ENCODE results near the gene AFF1. TPM values are rescaled to one million over a fixed set of nuclear protein-coding genes. Genes with fewer than 3 reads are reported as not detected.

The AFF1 gene
- total RNA-seq, 4 donors from 2014 or later: 22.9 to 47.1 (median 34.0) TPM

DNA sequence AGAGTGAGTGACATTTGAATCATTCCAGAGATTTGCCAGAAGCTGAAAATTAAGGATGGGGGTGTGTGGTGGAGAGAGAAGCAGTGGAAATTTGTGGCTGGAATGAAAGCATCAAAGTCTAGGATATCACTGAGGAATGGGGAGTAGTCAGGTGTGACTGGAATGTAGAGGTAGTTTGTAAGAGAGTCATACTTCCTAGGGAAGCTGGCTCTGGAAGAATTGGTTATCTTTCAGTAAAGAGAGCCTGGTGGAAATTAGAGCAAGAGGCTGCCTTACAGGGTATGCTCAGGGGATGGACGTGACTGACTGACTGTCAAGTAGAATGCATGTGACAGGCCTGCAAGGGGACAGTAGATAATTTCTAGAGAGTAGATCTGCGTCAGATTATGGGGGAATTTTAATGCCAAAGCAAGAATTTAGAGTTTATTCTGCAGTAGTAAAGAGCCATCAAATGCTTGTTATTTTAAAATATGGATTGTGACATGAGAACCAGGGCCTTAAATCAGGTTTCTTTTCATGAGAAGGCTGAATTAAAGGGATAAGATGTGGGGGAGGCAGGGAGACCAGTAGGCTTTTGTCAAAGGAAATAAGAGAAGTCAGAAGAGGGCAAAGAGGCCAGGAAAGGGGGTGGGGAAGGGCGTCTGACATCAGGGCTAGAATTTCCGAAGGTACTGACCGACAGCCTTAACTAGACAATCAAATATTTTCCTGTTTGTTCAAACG, 109.9 kb downstream of the AFF1 start:
- Histone ChIP-seq H3K27ac (peak overlapping the region; percentile 57 to 83 (median 79)), H3K9me3 (no peaks in the 10 kb centered on the region), H3K4me1 (peaks cover 26 to 77% (median 32%) of the 10 kb centered on the region in 3 donors), H3K36me3 (peaks cover 8 to 33% (median 13%) of the 10 kb centered on the region in 3 donors), H3K4me3 (peak overlapping the region in 2 of 4 donors; percentile 7 to 28), H3K27me3 (no peaks in the 10 kb centered on the region)
- TF ChIP-seq POLR2A (IDR thresholded peaks at IDR 0.05): no peak
- TF ChIP-seq, protein P1, sequence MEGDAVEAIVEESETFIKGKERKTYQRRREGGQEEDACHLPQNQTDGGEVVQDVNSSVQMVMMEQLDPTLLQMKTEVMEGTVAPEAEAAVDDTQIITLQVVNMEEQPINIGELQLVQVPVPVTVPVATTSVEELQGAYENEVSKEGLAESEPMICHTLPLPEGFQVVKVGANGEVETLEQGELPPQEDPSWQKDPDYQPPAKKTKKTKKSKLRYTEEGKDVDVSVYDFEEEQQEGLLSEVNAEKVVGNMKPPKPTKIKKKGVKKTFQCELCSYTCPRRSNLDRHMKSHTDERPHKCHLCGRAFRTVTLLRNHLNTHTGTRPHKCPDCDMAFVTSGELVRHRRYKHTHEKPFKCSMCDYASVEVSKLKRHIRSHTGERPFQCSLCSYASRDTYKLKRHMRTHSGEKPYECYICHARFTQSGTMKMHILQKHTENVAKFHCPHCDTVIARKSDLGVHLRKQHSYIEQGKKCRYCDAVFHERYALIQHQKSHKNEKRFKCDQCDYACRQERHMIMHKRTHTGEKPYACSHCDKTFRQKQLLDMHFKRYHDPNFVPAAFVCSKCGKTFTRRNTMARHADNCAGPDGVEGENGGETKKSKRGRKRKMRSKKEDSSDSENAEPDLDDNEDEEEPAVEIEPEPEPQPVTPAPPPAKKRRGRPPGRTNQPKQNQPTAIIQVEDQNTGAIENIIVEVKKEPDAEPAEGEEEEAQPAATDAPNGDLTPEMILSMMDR (IDR thresholded peaks at IDR 0.05): no peak
- no peak for DNase-seq
- WGBS, 2 donors: 49 to 57% methylated on average over 6 of the region's 6 CpGs
- intact Hi-C loops (cut with DNase I): no loop called here

DNA sequence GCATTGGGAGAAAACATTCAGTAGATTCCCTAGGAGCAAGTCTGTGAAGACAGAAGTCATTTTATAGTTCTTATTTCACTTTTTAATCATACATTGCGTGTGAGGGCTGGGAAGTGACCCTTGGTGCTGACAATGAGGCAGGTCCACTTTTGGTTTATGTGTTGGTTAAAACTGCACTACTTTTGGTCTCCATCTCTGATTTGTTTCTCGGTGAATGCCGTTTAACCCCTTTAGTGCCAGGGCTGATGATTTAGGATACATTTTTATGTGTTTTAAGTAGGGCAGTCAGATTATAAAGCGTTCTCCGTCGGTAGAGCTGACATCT, 110.4 kb downstream of the AFF1 start:
- WGBS, 2 donors: 48 to 61% methylated on average over 6 of the region's 6 CpGs
- peak overlapping the region; percentile 57 to 83 (median 79) for H3K27ac ChIP-seq
- TF ChIP-seq, protein P1 (IDR thresholded peaks at IDR 0.05): no peak
- TF ChIP-seq POLR2A (IDR thresholded peaks at IDR 0.05): no peak
- no peaks in the 10 kb centered on the region for H3K27me3 ChIP-seq
- intact Hi-C loops (cut with DNase I): no loop called here
- peaks cover 26 to 77% (median 32%) of the 10 kb centered on the region in 3 donors for H3K4me1 ChIP-seq
- no peaks in the 10 kb centered on the region for H3K9me3 ChIP-seq
- H3K4me3 ChIP-seq: peak overlapping the region in 3 of 4 donors; percentile 7 to 28 (median 11)
- H3K36me3 ChIP-seq: peaks cover 8 to 36% (median 13%) of the 10 kb centered on the region in 3 donors
- DNase-seq: no peak

DNA sequence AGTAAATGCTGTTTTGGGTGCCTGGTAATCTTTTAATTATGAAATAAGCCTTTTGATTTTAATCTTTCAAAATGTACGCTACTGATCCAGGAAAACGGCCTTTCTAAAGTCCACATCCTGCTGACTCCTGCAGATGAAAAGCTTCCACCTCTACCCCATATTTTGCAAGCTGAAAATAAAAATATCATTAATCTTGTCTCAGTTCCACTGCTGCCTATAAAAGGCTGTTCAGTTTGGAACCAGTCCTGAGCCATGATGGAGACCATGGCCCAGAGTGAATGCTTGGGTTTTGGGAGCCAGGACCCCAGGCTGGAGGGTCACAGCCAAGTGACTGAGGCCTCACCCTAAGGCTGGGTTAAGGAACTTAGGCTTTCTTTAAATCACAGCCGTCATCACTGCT, 110.8 kb downstream of the AFF1 start:
- Histone ChIP-seq H3K36me3 (peaks cover 8 to 41% (median 13%) of the 10 kb centered on the region in 3 donors), H3K27ac (peak overlapping the region; percentile 57 to 83 (median 79)), H3K4me3 (peak overlapping the region in 3 of 4 donors; percentile 7 to 28 (median 11)), H3K4me1 (peaks cover 26 to 75% (median 32%) of the 10 kb centered on the region in 3 donors), H3K9me3 (no peaks in the 10 kb centered on the region), H3K27me3 (no peaks in the 10 kb centered on the region)
- WGBS, 2 donors: 45 to 46% methylated on average over 3 of the region's 3 CpGs
- intact Hi-C loops (cut with DNase I): no loop called here
- no peak for DNase-seq
- TF ChIP-seq POLR2A (IDR thresholded peaks at IDR 0.05): no peak
- TF ChIP-seq, protein P1 (IDR thresholded peaks at IDR 0.05): no peak

DNA sequence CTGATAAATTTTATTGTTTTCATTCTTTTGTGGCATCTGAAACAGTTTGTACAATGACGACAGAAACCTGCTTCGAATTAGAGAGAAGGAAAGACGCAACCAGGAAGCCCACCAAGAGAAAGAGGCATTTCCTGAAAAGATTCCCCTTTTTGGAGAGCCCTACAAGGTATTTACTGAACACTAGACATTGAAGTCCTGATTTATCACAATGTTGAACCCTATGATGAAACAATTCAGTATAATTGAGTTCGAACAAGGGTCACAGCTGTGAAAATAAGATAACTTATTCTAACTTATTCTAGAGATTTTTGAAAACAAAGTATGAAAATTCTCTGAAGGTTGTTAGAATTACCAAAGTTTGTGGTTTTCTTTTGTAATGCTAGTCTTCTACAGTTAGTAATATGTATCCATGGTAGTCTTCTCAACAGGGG, 111.3 kb downstream of the AFF1 start:
- no peak for DNase-seq
- Histone ChIP-seq H3K27me3 (no peaks in the 10 kb centered on the region), H3K4me1 (peaks cover 25 to 75% (median 32%) of the 10 kb centered on the region in 3 donors), H3K36me3 (peaks cover 8 to 46% (median 13%) of the 10 kb centered on the region in 3 donors), H3K4me3 (no peak overlapping the region), H3K27ac (peak overlapping the region; percentile 57 to 83 (median 79)), H3K9me3 (no peaks in the 10 kb centered on the region)
- intact Hi-C loops (cut with DNase I): no loop called here
- no peak for TF ChIP-seq POLR2A (IDR thresholded peaks at IDR 0.05)
- TF ChIP-seq, protein P1 (IDR thresholded peaks at IDR 0.05): no peak
- 71 to 81% methylated on average over 4 of the region's 4 CpGs for WGBS, 2 donors

DNA sequence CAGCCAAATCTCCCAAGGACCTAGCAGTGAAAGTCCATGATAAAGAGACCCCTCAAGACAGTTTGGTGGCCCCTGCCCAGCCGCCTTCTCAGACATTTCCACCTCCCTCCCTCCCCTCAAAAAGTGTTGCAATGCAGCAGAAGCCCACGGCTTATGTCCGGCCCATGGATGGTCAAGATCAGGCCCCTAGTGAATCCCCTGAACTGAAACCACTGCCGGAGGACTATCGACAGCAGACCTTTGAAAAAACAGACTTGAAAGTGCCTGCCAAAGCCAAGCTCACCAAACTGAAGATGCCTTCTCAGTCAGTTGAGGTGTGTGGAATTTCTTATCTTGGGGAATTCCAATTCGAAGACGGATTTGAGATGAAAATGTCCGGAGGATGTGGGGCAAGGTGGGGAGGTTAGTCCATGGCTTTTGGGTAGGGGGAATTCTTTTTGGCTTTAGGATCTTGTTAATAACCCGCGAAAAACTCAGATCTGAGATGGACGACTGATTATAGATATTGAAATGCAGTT, 112.5 kb downstream of the AFF1 start:
- no peaks in the 10 kb centered on the region for H3K27me3 ChIP-seq
- H3K9me3 ChIP-seq: no peaks in the 10 kb centered on the region
- intact Hi-C loops (cut with DNase I): no loop called here
- DNase-seq: no peak
- H3K27ac ChIP-seq: peak overlapping the region in 3 of 4 donors; percentile 52 to 83 (median 75)
- WGBS, 2 donors: 94 to 95% methylated on average over 7 to 11 of the region's 11 CpGs
- TF ChIP-seq, protein P1 (IDR thresholded peaks at IDR 0.05): no peak
- H3K36me3 ChIP-seq: peaks cover 8 to 55% (median 13%) of the 10 kb centered on the region in 3 donors
- H3K4me1 ChIP-seq: peaks cover 17 to 70% (median 27%) of the 10 kb centered on the region in 3 donors
- no peak overlapping the region for H3K4me3 ChIP-seq

All from esophagus squamous epithelium (tissue), 5 donors.